MM.1S (cell line): ENCODE measurements around the gene FGF14.

Experiments
- DNase-seq: peaks from one replicate; pipeline ENCODE4 v3.0.0-alpha.2; 2015
- H2AFZ ChIP-seq: fragments of 300-600 bp; sonication (generic); 2 replicates; pipeline ENCODE4 v1.6.0; 2016; ENCODE audit warnings: antibody characterized with exemption, low read length
- H3F3A ChIP-seq: fragments of 300-600 bp; sonication (generic); 2 replicates; pipeline ENCODE4 v1.6.1; 2016; ENCODE audit warnings: mild to moderate bottlenecking, antibody characterized with exemption, low read length, moderate library complexity, mixed read lengths; ENCODE audit not compliant: insufficient read depth
- H3K27ac ChIP-seq: fragments of 300-600 bp; sonication (generic); 2 replicates; pipeline ENCODE4 v1.5.1; 2016; ENCODE audit warnings: mild to moderate bottlenecking, low read length
- H3K27me3 ChIP-seq: fragments of 300-600 bp; sonication (generic); replicated peaks from 2 replicates; pipeline ENCODE4 v1.6.0; 2016; ENCODE audit warnings: low read length; ENCODE audit not compliant: insufficient read depth
- H3K36me3 ChIP-seq: fragments of 300-600 bp; sonication (generic); replicated peaks from 2 replicates; pipeline ENCODE4 v1.6.1; 2016; ENCODE audit warnings: mild to moderate bottlenecking, low read length, mixed read lengths; ENCODE audit not compliant: insufficient read depth
- H3K4me1 ChIP-seq: fragments of 300-600 bp; sonication (generic); 2 replicates; pipeline ENCODE4 v1.6.1; 2016; ENCODE audit warnings: low read length, mixed read lengths
- H3K4me2 ChIP-seq: fragments of 300-600 bp; sonication (generic); 2 replicates; pipeline ENCODE4 v1.6.0; 2016; ENCODE audit warnings: low read depth, low read length
- H3K4me3 ChIP-seq: fragments of 300-600 bp; sonication (generic); 2 replicates; pipeline ENCODE4 v1.5.1; 2016; ENCODE audit warnings: low read length, mixed read lengths
- H3K79me2 ChIP-seq: fragments of 300-600 bp; sonication (generic); 2 replicates; pipeline ENCODE4 v1.6.1; 2016; ENCODE audit warnings: mixed run types, low read length, mixed read lengths
- H3K9ac ChIP-seq: fragments of 300-600 bp; sonication (generic); 2 replicates; pipeline ENCODE4 v1.6.1; 2016; ENCODE audit warnings: low read length, mixed read lengths
- H3K9me2 ChIP-seq: fragments of 300-600 bp; sonication (generic); replicated peaks from 2 replicates; pipeline ENCODE4 v1.6.1; 2016; ENCODE audit warnings: mild to moderate bottlenecking, low read length, mixed read lengths; ENCODE audit not compliant: insufficient read depth
- H3K9me3 ChIP-seq: fragments of 300-600 bp; sonication (generic); replicated peaks from 2 replicates; pipeline ENCODE4 v1.6.1; 2016; ENCODE audit warnings: mild to moderate bottlenecking, low read length, mixed read lengths; ENCODE audit not compliant: insufficient read depth
- H4K20me1 ChIP-seq: fragments of 300-600 bp; sonication (generic); 2 replicates; pipeline ENCODE4 v1.6.1; 2016; ENCODE audit warnings: mild to moderate bottlenecking, low read length, moderate library complexity, mixed read lengths; ENCODE audit not compliant: insufficient read depth
- EZH2 ChIP-seq: fragments of 300-600 bp; sonication (generic); optimal IDR thresholded peaks from 2 replicates; pipeline ENCODE3; 2017; ENCODE audit warnings: low read depth, mild to moderate bottlenecking, antibody characterized with exemption, low read length, mixed read lengths
- EZH2phosphoT487 ChIP-seq: fragments of 300-600 bp; sonication (generic); IDR thresholded peaks from 2 replicates; pipeline ENCODE4 v1.6.1; 2018; ENCODE audit warnings: antibody characterized with exemption, low read length
- TF ChIP-seq, protein P1 (sequence below): fragments of 300-600 bp; sonication (generic); IDR thresholded peaks from 2 replicates; pipeline ENCODE4 v1.5.1; 2016; ENCODE audit warnings: antibody characterized with exemption, low read length, mixed read lengths

The FGF14 gene

DNA sequence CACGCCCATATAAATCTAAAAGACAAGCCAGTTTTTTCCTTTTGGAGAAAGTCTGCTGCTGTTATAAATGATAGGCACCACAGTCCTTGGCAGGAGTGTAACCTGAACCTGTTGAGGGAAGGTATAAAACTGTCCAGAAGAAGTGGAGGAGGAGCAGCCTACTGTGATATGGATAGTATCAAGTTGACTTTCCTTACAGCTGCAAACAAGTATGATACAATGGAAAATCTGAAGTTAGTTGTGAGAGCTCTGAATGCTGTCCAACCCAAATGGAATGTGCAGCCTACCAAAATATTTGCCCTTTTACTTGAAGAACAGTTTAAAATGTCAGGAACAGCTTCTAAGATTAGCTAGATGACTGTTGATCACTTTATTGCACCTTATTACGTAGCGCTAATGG, 399.6 kb downstream of the FGF14 start:
- Histone ChIP-seq H3K9me3 (no peaks in the 10 kb centered on the region), H3K27ac (no peak overlapping the region)

DNA sequence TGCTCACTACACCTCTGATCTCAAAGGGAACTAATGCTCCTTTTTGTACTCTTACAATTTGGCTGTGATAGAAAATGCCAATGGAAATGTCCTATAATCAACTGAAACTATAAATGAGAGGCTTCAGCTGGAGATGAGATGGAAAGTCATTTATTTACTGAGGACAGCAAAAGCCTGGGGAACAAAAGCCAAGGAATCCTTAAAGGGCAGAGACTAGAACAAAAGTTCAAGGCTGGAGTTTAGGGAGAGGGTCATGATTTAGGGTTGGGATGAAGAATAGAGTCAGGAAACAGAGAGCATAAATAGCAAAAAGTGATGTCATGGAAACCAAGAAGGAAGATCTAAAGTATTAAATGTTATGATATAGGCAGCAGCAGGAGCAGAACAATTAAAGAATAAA, 401.1 kb downstream of the FGF14 start:
- Histone ChIP-seq H4K20me1 (no peaks in the 10 kb centered on the region), H3K79me2 (no peaks in the 10 kb centered on the region), H3K36me3 (no peaks in the 10 kb centered on the region), H3K4me2 (no peak overlapping the region), H3K9me2 (no peaks in the 10 kb centered on the region), H2AFZ (no peak overlapping the region), H3K4me1 (no peaks in the 10 kb centered on the region), H3K9ac (no peak overlapping the region), H3K9me3 (no peaks in the 10 kb centered on the region), H3K4me3 (no peak overlapping the region), H3F3A (no peaks in the 10 kb centered on the region), H3K27ac (no peak overlapping the region), H3K27me3 (no peaks in the 10 kb centered on the region)
- no peak for TF ChIP-seq EZH2phosphoT487
- no peak for TF ChIP-seq EZH2
- TF ChIP-seq, protein P1, sequence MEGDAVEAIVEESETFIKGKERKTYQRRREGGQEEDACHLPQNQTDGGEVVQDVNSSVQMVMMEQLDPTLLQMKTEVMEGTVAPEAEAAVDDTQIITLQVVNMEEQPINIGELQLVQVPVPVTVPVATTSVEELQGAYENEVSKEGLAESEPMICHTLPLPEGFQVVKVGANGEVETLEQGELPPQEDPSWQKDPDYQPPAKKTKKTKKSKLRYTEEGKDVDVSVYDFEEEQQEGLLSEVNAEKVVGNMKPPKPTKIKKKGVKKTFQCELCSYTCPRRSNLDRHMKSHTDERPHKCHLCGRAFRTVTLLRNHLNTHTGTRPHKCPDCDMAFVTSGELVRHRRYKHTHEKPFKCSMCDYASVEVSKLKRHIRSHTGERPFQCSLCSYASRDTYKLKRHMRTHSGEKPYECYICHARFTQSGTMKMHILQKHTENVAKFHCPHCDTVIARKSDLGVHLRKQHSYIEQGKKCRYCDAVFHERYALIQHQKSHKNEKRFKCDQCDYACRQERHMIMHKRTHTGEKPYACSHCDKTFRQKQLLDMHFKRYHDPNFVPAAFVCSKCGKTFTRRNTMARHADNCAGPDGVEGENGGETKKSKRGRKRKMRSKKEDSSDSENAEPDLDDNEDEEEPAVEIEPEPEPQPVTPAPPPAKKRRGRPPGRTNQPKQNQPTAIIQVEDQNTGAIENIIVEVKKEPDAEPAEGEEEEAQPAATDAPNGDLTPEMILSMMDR = no peak
- DNase-seq = no peak

More for the DNA sequence above, 399.6 kb downstream of the FGF14 start:
- Histone ChIP-seq H3K4me3 (no peak overlapping the region), H3K9me2 (no peaks in the 10 kb centered on the region), H3F3A (no peaks in the 10 kb centered on the region), H3K4me1 (no peaks in the 10 kb centered on the region), H4K20me1 (no peaks in the 10 kb centered on the region), H2AFZ (no peak overlapping the region), H3K79me2 (no peaks in the 10 kb centered on the region), H3K27me3 (no peaks in the 10 kb centered on the region), H3K9ac (no peak overlapping the region), H3K4me2 (no peak overlapping the region), H3K36me3 (no peaks in the 10 kb centered on the region)
- TF ChIP-seq EZH2phosphoT487 = no peak
- no peak for TF ChIP-seq EZH2
- TF ChIP-seq, protein P1 = no peak
- no peak for DNase-seq

DNA sequence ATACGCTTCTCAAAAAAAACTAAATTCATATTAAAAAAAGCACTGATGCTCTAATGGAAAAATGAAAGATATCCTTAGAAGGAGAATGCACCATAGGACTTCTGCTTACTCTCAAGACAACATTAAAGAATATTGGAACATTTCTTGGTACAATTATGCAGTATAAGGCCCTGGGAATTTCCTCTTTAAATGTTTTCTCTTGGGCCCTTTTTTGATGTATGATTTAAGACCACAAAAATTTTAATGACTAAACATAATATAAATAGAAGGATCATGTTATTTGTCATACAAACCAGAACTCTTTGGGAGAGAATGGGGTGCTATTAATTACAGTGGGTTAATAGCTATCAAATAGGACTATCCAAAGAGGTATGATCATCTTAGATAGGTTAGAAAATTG, 403.7 kb downstream of the FGF14 start:
- Histone ChIP-seq H3K9me2 (no peaks in the 10 kb centered on the region), H3K9me3 (no peaks in the 10 kb centered on the region), H3K27ac (no peak overlapping the region), H3K4me2 (no peak overlapping the region), H3K79me2 (no peaks in the 10 kb centered on the region), H3K4me1 (no peaks in the 10 kb centered on the region), H3K36me3 (no peaks in the 10 kb centered on the region), H3K4me3 (no peak overlapping the region), H4K20me1 (no peaks in the 10 kb centered on the region), H3K9ac (no peak overlapping the region), H2AFZ (no peak overlapping the region), H3K27me3 (no peaks in the 10 kb centered on the region), H3F3A (no peaks in the 10 kb centered on the region)
- TF ChIP-seq EZH2 (no peak), EZH2phosphoT487 (no peak)
- TF ChIP-seq, protein P1 = no peak
- DNase-seq = no peak
